Mesenchymal stem cell (in vitro differentiated cells and primary cell): Measurements from ENCODE around the gene EDA.

Experiments used
- DNase-seq: peaks from one replicate; pipeline ENCODE4 v3.0.0-alpha.2; 2013
- H2AFZ ChIP-seq: one replicate; pipeline ENCODE4 v1.6.1; 2013; ENCODE audit warnings: low read depth, mild to moderate bottlenecking, control low read depth, inconsistent platforms, low read length, moderate library complexity
- H2AK5ac ChIP-seq: 2 replicates; pipeline ENCODE4 v1.6.1; 2013; ENCODE audit warnings: low read length, moderate library complexity, mild to moderate bottlenecking, inconsistent platforms; ENCODE audit not compliant: severe bottlenecking
- H2BK120ac ChIP-seq: one replicate; pipeline ENCODE4 v1.6.1; 2013; ENCODE audit warnings: low read depth, mild to moderate bottlenecking, inconsistent platforms, low read length, moderate library complexity
- H2BK12ac ChIP-seq, 2 experiments: one replicate each; pipeline ENCODE4 v1.6.1; 2013; ENCODE audit warnings: inconsistent platforms in 2 of 2, low read length in 2 of 2, mild to moderate bottlenecking in 2 of 2, moderate library complexity in 2 of 2, control low read depth in 1 of 2
- H2BK15ac ChIP-seq: one replicate; pipeline ENCODE4 v1.6.1; 2013; ENCODE audit warnings: mild to moderate bottlenecking, low read depth, inconsistent platforms; ENCODE audit not compliant: poor library complexity, severe bottlenecking
- H2BK5ac ChIP-seq: 2 replicates; pipeline ENCODE4 v1.6.1; 2013; ENCODE audit warnings: low read depth, mild to moderate bottlenecking, low read length, control low read depth, inconsistent platforms; ENCODE audit not compliant: poor library complexity, severe bottlenecking
- H3K14ac ChIP-seq, 2 experiments: one replicate each; pipeline ENCODE4 v1.6.1; 2013; ENCODE audit warnings: inconsistent platforms in 2 of 2, low read length in 2 of 2, control low read depth in 1 of 2, mild to moderate bottlenecking in 1 of 2, moderate library complexity in 1 of 2
- H3K18ac ChIP-seq, 2 experiments: one replicate each; pipeline ENCODE4 v1.6.1; 2013; ENCODE audit warnings: inconsistent platforms in 2 of 2, low read length in 2 of 2, control low read depth in 1 of 2, low read depth in 1 of 2, mild to moderate bottlenecking in 1 of 2
- H3K23ac ChIP-seq, 2 experiments: one replicate each; pipeline ENCODE4 v1.6.1; 2013; ENCODE audit warnings: inconsistent platforms in 2 of 2, low read length in 2 of 2, mild to moderate bottlenecking in 2 of 2, moderate library complexity in 2 of 2, control low read depth in 1 of 2
- H3K27ac ChIP-seq: 2 replicates; pipeline ENCODE4 v1.5.1; 2013; ENCODE audit warnings: mild to moderate bottlenecking, moderate library complexity, low read length, control low read depth, inconsistent platforms; ENCODE audit not compliant: poor library complexity, severe bottlenecking
- H3K27me3 ChIP-seq, 2 experiments: 2 replicates each; pipeline versions ENCODE4 v1.6.1 to v1.7.0; 2013; ENCODE audit warnings: low read length in 2 of 2, mild to moderate bottlenecking in 2 of 2, moderate library complexity in 2 of 2, control low read depth in 1 of 2, inconsistent platforms in 1 of 2; ENCODE audit not compliant: control insufficient read depth in 1 of 2, insufficient read depth in 1 of 2
- H3K36me3 ChIP-seq, 2 experiments: 2 replicates each; pipeline versions ENCODE4 v1.6.1 to v1.7.0; 2013; ENCODE audit warnings: low read length in 2 of 2, control low read depth in 1 of 2, inconsistent platforms in 1 of 2, low read depth in 1 of 2, mild to moderate bottlenecking in 1 of 2; ENCODE audit not compliant: insufficient read depth in 2 of 2, control insufficient read depth in 1 of 2
- H3K4ac ChIP-seq, 2 experiments: one replicate each; pipeline ENCODE4 v1.6.1; 2013; ENCODE audit warnings: inconsistent platforms in 2 of 2, low read length in 2 of 2, mild to moderate bottlenecking in 2 of 2, moderate library complexity in 2 of 2, control low read depth in 1 of 2, low read depth in 1 of 2
- H3K4me1 ChIP-seq: 2 replicates; pipeline ENCODE4 v1.6.1; 2013; ENCODE audit warnings: low read depth, low read length, control low read depth; ENCODE audit not compliant: control insufficient read depth, insufficient read depth
- H3K4me2 ChIP-seq: 2 replicates; pipeline ENCODE4 v1.6.1; 2013; ENCODE audit warnings: low read length, mild to moderate bottlenecking, inconsistent platforms; ENCODE audit not compliant: poor library complexity, severe bottlenecking
- H3K4me3 ChIP-seq, 2 experiments: 2 replicates each; pipeline versions ENCODE4 v1.5.1 to v1.7.0; 2013; ENCODE audit warnings: low read length in 2 of 2, mild to moderate bottlenecking in 2 of 2, control low read depth in 1 of 2, low read depth in 1 of 2; ENCODE audit not compliant: insufficient read depth in 1 of 2
- H3K79me1 ChIP-seq: replicated peaks from 2 replicates; pipeline ENCODE4 v1.6.1; 2013; ENCODE audit warnings: mild to moderate bottlenecking, control low read depth, low read length, inconsistent platforms; ENCODE audit not compliant: poor library complexity, severe bottlenecking
- H3K9ac ChIP-seq: 2 replicates; pipeline ENCODE4 v1.7.0; 2013; ENCODE audit warnings: mild to moderate bottlenecking, low read length, moderate library complexity
- H3K9me3 ChIP-seq: 2 replicates; pipeline ENCODE4 v1.7.0; 2013; ENCODE audit warnings: mild to moderate bottlenecking, low read length; ENCODE audit not compliant: control insufficient read depth
- H4K8ac ChIP-seq: one replicate; pipeline ENCODE4 v1.6.1; 2013; ENCODE audit warnings: inconsistent platforms, mild to moderate bottlenecking, low read length, moderate library complexity
- H4K91ac ChIP-seq: one replicate; pipeline ENCODE4 v1.6.1; 2013; ENCODE audit warnings: mild to moderate bottlenecking, low read length, inconsistent platforms
- WGBS: methylation state at CpG from one replicate; pipeline ENCODE4 v1.1.7; 2013; ENCODE audit warnings: mixed read lengths; 5-methylcytosine and 5-hydroxymethylcytosine counted together

Gene EDA

GRCh38 chrX:70082723-70083122, 466.8 kb downstream of the EDA start:
- 61% methylated on average over 4 of the region's 4 CpGs for WGBS
- no peak overlapping the region for H3K27ac ChIP-seq
- no peak overlapping the region for H3K4me3 ChIP-seq
- no peak overlapping the region for H3K9ac ChIP-seq
- H2BK5ac ChIP-seq, result no peak overlapping the region
- H2BK120ac ChIP-seq, result no peak overlapping the region
- no peak overlapping the region for H4K91ac ChIP-seq
- no peak overlapping the region for H4K8ac ChIP-seq
- H3K18ac ChIP-seq, result no peak overlapping the region
- peaks cover 7% of the 10 kb centered on the region for H3K9me3 ChIP-seq
- no peaks in the 10 kb centered on the region for H3K36me3 ChIP-seq
- no peak overlapping the region for H2BK12ac ChIP-seq
- no peak overlapping the region for H3K4me2 ChIP-seq
- H3K4ac ChIP-seq, result no peak overlapping the region
- no peak overlapping the region for H2AFZ ChIP-seq
- no peak overlapping the region for H3K14ac ChIP-seq
- H3K27me3 ChIP-seq, result peaks cover 0 to 38% of the 10 kb centered on the region in 2 experiments
- no peak overlapping the region for H2AK5ac ChIP-seq
- H2BK15ac ChIP-seq, result no peak overlapping the region
- H3K23ac ChIP-seq, result no peak overlapping the region
- H3K79me1 ChIP-seq, result no peaks in the 10 kb centered on the region
- H3K4me1 ChIP-seq, result no peaks in the 10 kb centered on the region
- DNase-seq, result no peak

- H2AFZ ChIP-seq, result no peak overlapping the region
- H3K14ac ChIP-seq, result no peak overlapping the region
- H3K4me3 ChIP-seq, result no peak overlapping the region
- H2BK15ac ChIP-seq, result no peak overlapping the region
- no peak overlapping the region for H2BK120ac ChIP-seq
- H3K4me2 ChIP-seq, result no peak overlapping the region
- H3K27me3 ChIP-seq, result peaks cover 0 to 33% of the 10 kb centered on the region in 2 experiments
- H3K27ac ChIP-seq, result no peak overlapping the region
- no peak overlapping the region for H4K91ac ChIP-seq
- no peak overlapping the region for H2AK5ac ChIP-seq
- H2BK12ac ChIP-seq, result no peak overlapping the region
- no peak overlapping the region for H3K23ac ChIP-seq
- WGBS, result 78% methylated on average over 3 of the region's 5 CpGs
- H3K36me3 ChIP-seq, result no peaks in the 10 kb centered on the region
- H3K18ac ChIP-seq, result no peak overlapping the region
- H3K9me3 ChIP-seq, result no peaks in the 10 kb centered on the region
- no peak overlapping the region for H4K8ac ChIP-seq
- H3K9ac ChIP-seq, result no peak overlapping the region
- H3K4me1 ChIP-seq, result no peaks in the 10 kb centered on the region
- H3K4ac ChIP-seq, result no peak overlapping the region
- no peak for DNase-seq
- no peak overlapping the region for H2BK5ac ChIP-seq
- H3K79me1 ChIP-seq, result no peaks in the 10 kb centered on the region
Measured at GRCh38 chrX:70084592-70085240, 468.8 kb downstream of the EDA start.

GRCh38 chrX:70087857-70088630, 472.1 kb downstream of the EDA start:
- Histone ChIP-seq H3K79me1 (no peaks in the 10 kb centered on the region), H3K27me3 (peaks cover 0 to 18% of the 10 kb centered on the region in 2 experiments), H3K4me3 (no peak overlapping the region), H3K4ac (no peak overlapping the region), H2BK15ac (no peak overlapping the region), H3K36me3 (no peaks in the 10 kb centered on the region), H3K9ac (no peak overlapping the region), H2AK5ac (no peak overlapping the region), H4K91ac (no peak overlapping the region), H3K9me3 (no peaks in the 10 kb centered on the region), H3K23ac (no peak overlapping the region), H2BK120ac (no peak overlapping the region), H2BK12ac (no peak overlapping the region), H3K14ac (no peak overlapping the region), H2AFZ (no peak overlapping the region), H2BK5ac (no peak overlapping the region), H3K18ac (no peak overlapping the region), H3K27ac (no peak overlapping the region), H4K8ac (no peak overlapping the region), H3K4me1 (no peaks in the 10 kb centered on the region), H3K4me2 (no peak overlapping the region)
- peak; percentile 17 for DNase-seq
- WGBS, result 83% methylated on average over 9 of the region's 11 CpGs

- no peak overlapping the region for H2BK5ac ChIP-seq
- no peaks in the 10 kb centered on the region for H3K79me1 ChIP-seq
- no peak overlapping the region for H2BK12ac ChIP-seq
- H3K4ac ChIP-seq, result no peak overlapping the region
- H2AFZ ChIP-seq, result no peak overlapping the region
- H3K27me3 ChIP-seq, result peaks cover 0 to 17% of the 10 kb centered on the region in 2 experiments
- no peak overlapping the region for H3K23ac ChIP-seq
- H4K91ac ChIP-seq, result no peak overlapping the region
- no peak overlapping the region for H3K4me3 ChIP-seq
- no peak for DNase-seq
- H3K9me3 ChIP-seq, result no peaks in the 10 kb centered on the region
- no peaks in the 10 kb centered on the region for H3K4me1 ChIP-seq
- H2BK120ac ChIP-seq, result no peak overlapping the region
- H3K9ac ChIP-seq, result no peak overlapping the region
- no peak overlapping the region for H2AK5ac ChIP-seq
- no peak overlapping the region for H3K4me2 ChIP-seq
- H2BK15ac ChIP-seq, result no peak overlapping the region
- no peaks in the 10 kb centered on the region for H3K36me3 ChIP-seq
- no peak overlapping the region for H3K27ac ChIP-seq
- no peak overlapping the region for H4K8ac ChIP-seq
- H3K14ac ChIP-seq, result no peak overlapping the region
- no peak overlapping the region for H3K18ac ChIP-seq
Measured at GRCh38 chrX:70088751-70089150, 472.8 kb downstream of the EDA start.
